GM21360 (cell line): ENCODE results near the gene HIPK3.

Experiments used
- ATAC-seq: cut with Tn5 transposase; IDR thresholded peaks from one replicate; pipeline ENCODE4 v1.9.1; 2021; ENCODE audit warnings: mild to moderate bottlenecking, moderate library complexity; ENCODE audit not compliant: unreplicated experiment

The HIPK3 gene

DNA sequence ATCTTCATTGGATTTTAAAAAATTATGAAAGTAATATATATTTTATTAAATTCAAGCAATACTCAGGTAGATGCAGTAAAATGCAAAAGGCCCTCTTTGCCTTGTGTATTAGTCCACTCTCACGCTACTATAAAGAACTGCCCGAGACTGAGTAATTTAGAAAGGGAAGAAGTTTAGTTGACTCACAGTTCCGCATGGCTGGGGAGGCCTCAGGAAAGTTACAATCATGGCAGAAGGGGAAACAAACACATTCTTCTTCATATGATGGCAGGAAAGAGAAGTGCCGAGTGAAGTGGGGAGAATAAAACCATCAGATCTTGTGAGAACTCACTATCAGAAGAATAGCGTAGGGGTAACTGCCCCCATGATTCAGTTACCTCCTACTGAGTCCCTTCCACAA, 130.8 kb downstream of the HIPK3 start:
- peak; percentile 48 for ATAC-seq

DNA sequence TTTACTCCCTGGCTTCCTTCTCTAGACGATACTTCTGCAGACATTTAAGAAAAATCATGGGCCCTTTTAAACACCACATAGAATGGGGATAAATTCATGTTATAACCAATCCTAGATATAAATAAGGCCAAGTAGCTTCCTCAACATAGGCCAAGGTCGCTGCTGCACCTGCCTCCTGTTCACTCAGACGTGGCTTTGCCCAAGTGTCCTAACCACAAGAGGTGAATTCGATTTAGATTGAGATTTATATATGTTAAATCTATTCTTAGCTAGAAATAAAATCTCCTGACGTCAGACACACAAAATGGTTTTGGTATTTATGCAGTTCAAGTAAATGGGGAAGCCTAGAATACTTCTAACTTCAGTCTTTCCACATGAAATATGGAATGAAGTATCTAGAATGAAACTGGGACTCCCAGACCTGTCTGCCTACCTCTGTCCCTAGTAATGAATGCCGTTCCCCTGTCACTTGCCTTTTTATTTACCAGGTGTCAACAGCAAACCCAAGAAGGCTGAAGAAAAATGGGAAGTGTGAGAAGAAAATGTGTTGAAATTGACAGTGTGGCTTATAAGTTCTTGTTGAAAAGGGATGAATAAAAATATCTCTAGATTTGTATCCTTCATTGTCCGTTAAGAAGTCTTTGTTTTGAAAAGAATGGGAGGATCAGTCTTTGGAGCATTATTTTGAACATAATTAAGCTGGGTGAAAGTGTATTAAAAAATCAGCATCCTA, 131.8 kb downstream of the HIPK3 start:
- ATAC-seq, result no peak

DNA sequence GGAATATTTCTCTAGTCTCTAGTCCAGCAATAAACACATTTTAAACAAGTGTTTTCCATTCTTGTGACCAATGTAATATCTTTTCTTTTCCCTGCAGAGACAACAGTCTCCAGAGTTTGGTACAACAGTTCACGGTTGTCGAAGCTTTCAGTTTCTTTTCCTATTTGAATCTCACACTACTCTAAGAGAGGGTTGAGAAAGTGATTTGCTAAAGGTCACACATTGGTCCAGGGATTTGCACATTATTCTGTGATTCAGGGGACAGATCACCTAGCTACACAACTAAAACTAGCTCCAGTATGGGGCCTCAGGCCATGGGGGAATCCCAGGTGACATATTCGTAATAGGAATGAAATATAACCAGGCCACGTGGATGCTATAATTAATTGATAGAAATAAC, 132.5 kb downstream of the HIPK3 start:
- ATAC-seq, result peak; percentile 57

DNA sequence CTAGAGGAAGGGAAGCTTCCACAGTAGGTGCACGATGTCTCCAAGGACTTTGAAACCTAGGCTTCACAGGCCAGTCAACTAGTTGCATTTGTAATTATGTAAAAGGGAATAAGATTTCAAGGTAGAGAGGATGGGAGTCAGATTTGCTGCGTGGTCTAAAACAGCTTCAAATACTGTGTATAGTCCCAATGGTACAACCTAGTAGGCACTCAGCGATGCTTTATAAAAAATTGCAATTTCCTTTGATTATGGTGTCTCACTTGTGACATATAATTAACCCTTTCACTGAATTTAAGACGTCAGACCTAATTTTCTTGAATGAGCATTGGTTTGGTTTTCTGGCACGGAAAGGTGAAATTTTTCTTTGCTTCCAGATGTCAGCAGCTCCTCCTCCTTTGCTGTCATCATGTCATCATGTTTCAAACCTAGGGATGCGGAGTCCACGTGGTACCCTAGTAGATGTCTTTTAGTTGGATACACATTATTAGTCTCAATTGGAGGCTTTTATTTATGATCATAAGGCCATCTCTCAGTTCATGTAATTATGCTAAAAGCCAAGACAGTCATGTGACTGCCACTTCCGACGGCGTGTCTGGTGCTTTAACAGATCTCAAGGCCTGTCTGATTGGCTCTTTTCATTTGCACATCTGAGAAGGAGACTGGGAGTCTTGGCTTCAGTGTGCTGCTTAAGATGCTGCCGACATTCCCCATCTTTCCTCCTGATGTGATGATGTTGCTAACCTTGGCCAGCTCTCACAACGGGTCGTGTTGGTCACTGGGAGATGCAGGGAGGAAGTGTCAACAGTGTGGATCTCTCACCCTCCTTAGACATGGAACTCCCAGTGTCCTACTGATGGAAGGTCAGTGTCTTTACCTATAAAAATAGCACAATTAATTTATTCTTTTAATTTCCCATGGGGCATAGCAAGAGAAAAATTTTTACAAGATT, 134.0 kb downstream of the HIPK3 start:
- no peak for ATAC-seq

DNA sequence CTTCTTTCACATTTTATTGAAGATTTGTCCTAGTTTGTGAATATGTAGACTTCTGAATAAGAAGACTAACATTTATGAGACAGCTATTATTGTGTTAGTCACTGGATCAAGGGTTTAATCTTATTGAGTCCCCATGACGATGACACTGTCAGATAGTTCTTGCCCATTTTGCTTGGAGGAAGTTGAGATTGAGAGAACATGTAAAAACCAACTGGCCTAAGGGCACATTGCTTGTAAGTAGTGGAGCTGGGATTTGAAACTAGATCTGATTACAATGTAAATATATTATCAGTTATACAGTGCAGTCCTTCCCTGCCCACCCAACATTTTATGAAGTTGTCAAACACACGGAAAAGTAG, 134.7 kb downstream of the HIPK3 start:
- no peak for ATAC-seq

DNA sequence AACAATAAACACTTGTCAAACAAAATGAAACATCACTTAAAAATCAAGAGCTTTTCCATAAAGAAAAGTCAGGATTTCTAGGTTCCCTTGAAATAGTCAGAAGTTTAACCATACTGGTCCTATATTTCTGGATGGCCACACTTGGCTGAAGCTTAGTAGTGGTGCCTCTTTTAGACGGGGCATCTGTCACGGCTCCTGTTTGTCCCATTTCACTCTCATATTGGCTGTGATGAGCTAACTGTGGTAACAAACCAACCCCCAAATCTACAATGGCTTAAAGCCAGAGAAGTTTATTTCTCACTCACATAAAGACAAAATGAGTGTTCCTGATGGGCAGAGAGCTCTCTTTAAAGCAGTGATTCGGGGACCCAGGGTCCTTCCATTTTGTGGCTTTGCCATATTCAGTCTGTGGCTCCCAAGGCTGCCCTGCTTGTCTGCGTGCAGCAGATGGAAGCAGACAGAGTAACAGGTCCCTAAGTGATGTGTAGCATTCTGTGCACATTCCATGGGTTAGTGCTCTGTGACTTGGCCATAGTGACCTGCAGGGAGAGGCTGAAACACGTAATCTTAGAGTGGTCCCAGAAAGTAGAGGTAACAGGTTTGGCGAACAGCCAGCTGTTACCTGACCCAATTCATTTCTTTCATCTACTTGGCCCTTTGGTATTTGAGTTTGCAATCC, 137.4 kb downstream of the HIPK3 start:
- ATAC-seq, result no peak

GRCh38 chr11:33396361-33396760, 139.2 kb downstream of the HIPK3 start:
- ATAC-seq, result no peak

GRCh38 chr11:33399421-33399820, 142.2 kb downstream of the HIPK3 start:
- ATAC-seq, result no peak

DNA sequence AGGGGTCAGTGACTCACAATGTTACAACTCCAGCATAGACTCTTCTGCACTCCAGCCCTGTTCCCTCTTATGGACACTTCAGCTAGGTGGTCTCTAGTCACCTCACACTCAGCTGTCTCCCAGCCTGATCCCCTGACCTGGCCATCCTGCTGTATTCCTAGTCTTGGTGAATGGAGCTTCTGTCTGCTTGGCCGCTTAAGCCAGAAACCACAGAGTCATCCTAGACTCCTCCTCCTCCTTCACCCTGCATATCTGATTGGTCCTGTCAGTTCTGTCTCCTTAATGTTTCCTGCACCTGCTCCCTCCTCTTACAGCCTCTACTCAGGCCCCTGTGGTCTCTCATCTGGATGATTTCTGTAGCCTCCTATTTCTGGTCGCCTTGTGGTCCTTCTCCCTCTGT, 144.9 kb downstream of the HIPK3 start:
- ATAC-seq, result no peak

GRCh38 chr11:33403344-33403743, 146.2 kb downstream of the HIPK3 start:
- no peak for ATAC-seq

DNA sequence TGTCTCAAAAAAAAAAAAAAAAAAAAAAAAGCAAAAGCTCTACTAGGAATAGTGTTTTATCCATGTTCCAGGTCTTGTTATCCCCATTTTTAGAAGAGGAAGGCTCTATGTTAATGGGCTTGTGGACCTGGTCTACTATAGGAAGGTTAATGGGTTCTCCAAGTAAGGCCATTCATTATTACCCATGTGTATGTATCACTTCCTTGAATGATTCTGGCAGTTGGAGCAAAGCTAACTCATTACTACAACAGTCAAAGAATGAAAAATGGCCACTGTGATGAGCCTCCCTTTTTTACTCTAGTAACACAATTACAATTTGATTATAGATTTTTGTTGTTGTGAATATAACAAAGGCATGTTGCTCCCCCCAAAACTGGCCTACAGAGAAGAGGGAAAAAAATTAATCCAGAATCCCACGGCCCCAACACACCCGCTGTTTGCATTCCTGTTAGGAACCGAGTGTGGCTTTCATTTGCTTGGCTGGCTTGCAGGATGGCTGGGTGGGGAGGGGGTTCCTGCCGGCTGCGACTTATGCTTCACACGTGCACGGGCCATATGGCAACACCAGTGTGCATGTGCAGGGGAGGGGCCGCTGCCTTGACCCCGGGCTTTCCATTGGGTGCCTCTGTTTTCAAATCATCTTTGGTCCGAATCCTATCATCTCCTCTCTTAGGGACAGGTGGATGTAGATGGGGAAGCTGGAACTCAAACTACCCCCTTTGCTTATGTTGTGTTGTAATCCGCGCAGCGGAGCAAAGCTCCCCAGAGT, 148.8 kb downstream of the HIPK3 start:
- ATAC-seq, result no peak
